Heart left ventricle (tissue), 13 donors: Measurements from ENCODE around the gene KCTD17.

ENCODE experiments used
- POLR2A ChIP-seq, 2 donors: fragments of 450-650 bp; IDR thresholded peaks; one replicate each; pipeline ENCODE4 v1.6.1; 2017; ENCODE audit warnings: antibody characterized with exemption in 2 of 2, mild to moderate bottlenecking in 2 of 2, moderate library complexity in 2 of 2
- TF ChIP-seq, protein P1 (sequence below), 12 donors: fragments of 200-600 bp; sonication (generic) in 4 of 12; IDR thresholded peaks; one replicate each; pipeline versions ENCODE4 v1.5.0 to v1.8.0; 2018 to 2022; ENCODE audit warnings: antibody characterized with exemption in 12 of 12, mild to moderate bottlenecking in 5 of 12
- donor health status: ischemic (EF 13 %, LVEDD 7.1; RV severe dilation, severe dysfunction).
- donor health status: DM: no; HTN: yes; CAD: no.
- donor health status: DM: no; HTN: no; CAD: no.
- donor health status: ischemic (EF 25% LVEDD 6.9; RV normal size, moderate dysfunction).
- donor health status: ischemic (EF 25% LVEDD 5.7; RV mildly dilated, moderate dysfunction).
- donor health status: ischemic (EF 35%, LVEDD 5.7; RV mildly dilated, moderate dysfunction).
- donor health status: nonischemic (EF 11% LVEDD 7.7; RV severe dilation, severe dysfunction).
- donor health status: DM: yes; HTN: yes; CAD: no.
- donor health status: PGD.
- donor health status: ischemic (EF 29% LVEDD 5.4; RV normal size, mild dysfunction).
- donor health status: nonischemic (EF 23%, LVEDD 6.1; RV moderate dilation, normal function).

GRCh38 chr22:37012262-37012904 lies 39.2 kb upstream of the KCTD17 start:
- TF ChIP-seq, protein P1, sequence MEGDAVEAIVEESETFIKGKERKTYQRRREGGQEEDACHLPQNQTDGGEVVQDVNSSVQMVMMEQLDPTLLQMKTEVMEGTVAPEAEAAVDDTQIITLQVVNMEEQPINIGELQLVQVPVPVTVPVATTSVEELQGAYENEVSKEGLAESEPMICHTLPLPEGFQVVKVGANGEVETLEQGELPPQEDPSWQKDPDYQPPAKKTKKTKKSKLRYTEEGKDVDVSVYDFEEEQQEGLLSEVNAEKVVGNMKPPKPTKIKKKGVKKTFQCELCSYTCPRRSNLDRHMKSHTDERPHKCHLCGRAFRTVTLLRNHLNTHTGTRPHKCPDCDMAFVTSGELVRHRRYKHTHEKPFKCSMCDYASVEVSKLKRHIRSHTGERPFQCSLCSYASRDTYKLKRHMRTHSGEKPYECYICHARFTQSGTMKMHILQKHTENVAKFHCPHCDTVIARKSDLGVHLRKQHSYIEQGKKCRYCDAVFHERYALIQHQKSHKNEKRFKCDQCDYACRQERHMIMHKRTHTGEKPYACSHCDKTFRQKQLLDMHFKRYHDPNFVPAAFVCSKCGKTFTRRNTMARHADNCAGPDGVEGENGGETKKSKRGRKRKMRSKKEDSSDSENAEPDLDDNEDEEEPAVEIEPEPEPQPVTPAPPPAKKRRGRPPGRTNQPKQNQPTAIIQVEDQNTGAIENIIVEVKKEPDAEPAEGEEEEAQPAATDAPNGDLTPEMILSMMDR (IDR thresholded peaks at IDR 0.05), result no peak
- no peak for TF ChIP-seq POLR2A (IDR thresholded peaks at IDR 0.05)
